HS-27A (cell line): Measurements from ENCODE around the gene TSPAN2.
"Not testable (repeated sequence)": the region's sequence is repeated elsewhere in the genome, so short reads cannot be mapped to it uniquely, and the experiment has no call there.

ENCODE experiments used
- DNase-seq: peaks from one replicate; pipeline ENCODE4 v3.0.0-alpha.2; 2012; ENCODE audit warnings: low read depth, missing footprints

The TSPAN2 gene

DNA sequence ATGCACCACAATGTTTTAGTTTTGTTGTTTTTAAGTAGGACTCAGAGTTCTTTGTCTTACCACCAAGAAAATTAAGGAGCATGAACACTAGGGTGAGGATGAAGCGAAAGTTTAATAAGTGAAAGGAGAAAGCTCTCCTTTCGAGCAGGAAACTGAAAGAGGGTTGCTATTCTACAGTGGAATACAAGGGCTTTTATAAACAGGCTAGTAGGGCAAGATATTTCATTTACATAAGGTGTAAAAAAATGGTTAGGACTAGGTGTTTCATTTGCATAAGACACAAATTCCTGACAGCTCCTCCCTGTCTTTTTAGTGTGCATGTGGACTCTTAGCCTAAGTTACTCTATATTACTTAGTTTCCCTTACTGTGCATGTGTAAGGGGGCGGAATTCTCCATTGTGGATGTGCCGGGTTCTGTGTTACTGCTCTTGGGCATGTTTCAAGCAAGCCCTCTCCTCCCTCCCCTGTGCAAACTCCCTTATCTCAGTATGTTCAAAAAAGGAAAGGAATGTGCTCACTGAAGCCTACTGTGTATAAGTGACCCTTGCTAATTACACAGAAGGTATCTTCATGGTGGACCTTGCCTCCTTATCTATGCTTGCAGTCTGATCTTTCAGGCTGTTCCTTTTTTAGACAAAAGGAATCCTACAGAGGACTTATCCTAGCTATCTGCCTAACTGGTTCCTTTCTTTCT lies 52.3 kb downstream of the TSPAN2 start:
- no peak for DNase-seq

DNA sequence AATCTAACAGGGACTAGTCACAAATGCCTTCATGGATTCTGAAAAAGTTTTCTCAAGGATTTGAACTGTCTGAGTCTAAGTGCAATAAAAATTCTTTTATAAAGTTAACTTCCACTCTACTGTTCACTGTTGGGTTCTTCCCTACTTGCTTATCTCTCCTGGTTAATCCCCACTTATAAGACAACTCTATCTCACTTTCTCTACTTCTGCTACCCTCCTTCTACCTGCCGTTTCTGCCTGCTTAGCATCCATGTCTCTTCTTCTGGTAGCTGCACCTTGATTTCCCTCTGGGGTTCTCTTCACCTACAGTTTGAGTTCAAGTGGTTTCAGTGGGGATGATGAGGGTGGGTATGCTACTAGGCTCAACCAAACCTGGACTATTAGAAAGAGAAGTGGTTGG lies 53.7 kb downstream of the TSPAN2 start:
- no peak for DNase-seq

DNA sequence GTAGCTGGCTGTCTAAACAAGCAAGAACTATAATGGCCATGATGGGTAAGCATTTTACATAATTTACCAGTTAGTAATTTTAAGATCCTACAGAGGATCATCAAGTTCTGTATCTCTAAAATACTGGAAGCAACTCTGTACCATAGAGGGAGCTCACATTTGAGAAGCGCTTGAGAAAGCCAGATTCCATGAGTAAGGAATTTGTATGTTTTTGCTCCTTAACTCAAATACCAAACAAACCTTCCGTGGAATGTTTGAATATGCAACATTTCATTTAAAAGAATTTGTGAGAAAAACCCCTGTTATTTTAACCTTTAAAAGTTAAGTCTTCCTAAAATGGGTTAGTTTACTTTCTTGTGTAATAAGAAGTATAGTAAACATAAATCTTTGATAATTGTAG lies 57.7 kb downstream of the TSPAN2 start:
- no peak for DNase-seq

DNA sequence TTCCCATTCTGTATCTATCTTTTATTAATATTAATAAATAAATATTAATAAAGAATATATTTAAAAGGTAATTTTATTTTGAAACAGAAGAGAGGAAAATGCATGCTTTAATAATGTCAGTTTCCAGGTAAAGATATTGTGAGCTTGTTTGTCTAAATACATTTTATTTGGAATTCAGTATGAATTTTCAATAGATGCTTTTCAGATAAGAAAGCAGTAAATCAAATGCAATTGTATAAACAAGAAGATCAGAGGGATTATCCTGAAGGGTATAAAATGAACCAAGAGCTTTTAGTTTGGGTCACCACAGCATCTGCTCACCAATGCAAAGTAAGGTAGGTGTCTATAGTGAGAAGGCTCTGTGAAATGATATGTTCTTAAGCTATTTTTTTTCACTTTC lies 59.8 kb downstream of the TSPAN2 start, which contains the start of gene TSHB:
Gene TSHB, plus strand, starts transcription at position 301 of the 400 bp plus-strand sequence. CDS start 3,537 bp downstream, outside the sequence.
- DNase-seq: no peak

DNA sequence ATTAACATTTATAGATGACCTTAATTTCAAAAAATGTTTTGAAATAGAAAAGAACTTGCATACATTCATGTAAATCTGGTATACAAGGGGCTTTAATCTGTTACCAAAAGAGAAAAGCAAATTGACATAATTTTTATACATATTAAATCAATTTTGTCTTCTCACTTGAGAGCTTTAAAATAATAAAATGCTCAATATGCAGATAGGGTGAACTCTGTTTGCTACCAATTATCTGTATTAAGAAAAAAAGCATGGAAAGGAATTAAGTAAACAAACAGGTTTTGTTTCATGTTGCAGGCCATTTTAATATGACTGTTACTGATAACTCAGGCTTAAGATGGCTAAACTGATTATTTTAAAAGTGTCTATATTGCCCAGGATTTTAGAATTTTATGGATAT lies 65.7 kb downstream of the TSPAN2 start:
- DNase-seq: no peak

DNA sequence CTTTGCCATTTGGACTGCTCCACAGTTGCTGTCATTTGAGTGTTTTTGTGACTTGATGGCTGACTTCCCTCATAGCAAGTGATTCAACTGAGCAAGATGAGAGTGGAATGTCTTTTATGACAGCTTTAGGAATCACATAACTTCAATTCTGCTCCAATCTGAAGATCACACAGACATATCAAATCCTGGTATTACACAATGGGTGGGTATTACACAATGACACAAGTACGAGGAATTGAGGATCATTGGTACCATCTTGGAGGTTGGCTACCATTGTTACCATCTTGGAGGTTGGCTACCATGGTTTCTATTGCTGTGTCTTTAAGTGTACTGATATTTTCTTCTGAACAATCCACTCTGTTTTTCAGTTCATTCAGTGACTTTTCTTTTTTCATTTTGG lies 68.2 kb downstream of the TSPAN2 start:
- DNase-seq: no peak

DNA sequence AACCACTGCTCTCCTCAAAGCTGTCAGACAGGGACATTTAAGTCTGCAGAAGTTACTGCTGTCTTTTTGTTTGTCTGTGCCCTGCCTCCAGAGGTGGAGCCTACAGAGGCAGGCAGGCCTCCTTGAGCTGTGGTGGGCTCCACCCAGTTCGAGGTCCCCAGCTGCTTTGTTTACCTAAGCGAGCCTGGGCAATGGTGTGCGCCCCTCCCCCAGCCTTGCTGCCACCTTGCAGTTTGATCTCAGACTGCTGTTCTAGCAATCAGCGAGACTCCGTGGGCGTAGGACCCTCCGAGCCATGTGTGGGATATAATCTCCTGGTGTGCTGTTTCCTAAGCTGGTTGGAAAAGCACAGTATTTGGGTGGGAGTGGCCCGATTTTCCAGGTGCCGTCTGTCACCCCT lies 69.8 kb downstream of the TSPAN2 start:
- DNase-seq: not testable (repeated sequence)

DNA sequence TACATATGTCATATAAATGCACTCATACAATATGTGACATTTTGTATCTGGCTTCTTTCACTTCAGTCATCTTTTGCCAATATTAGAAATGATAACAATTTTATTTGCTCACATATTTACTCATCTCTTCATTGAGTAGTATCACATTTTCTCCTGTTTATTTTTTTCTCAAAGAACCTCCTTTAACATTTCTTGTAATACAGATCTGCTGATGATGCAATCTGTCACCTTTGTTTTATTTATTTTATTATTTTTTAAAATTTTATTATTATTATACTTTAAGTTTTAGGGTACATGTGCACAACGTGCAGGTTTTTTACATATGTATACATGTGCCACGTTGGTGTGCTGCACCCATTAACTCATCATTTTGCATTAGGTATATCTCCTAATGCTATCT lies 75.5 kb downstream of the TSPAN2 start:
- DNase-seq: no peak

DNA sequence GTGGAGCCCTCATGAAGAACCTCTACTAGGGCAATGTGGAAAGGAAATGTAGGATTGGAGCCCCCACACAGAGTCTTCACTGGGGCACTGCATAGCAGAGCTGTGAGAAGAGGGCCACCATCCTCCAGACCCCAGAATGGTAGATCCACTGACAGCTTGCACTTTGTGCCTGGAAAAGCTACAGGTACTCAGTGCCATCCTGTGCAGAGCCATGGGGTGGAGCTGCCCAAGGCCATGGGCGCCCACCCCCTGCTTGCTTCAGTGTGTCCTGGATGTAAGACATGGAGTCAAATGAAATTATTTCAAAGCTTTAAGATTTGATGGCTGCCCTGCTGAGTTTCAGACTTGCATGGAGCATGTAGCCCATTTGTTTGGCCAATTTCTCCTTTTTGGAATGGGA lies 76.9 kb downstream of the TSPAN2 start:
- DNase-seq: no peak

DNA sequence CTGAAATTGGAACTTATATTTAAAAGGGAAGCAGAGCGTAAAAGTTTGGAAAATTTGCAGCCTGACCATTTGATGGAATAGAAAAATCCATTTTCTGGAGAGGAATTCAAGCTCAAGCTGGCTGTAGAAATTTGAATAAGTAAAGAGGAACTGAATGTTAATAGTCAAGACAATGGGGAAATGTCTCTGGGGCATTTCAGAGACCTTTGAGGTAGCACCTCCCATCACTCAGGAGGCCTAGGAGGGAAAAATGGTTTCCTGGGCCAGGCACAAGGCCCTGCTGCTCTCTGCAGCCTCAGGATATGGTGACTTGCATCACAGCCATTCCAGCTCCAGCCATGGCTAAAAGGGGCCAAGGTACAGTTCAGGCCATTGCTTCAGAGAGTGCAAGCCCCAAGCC lies 77.3 kb downstream of the TSPAN2 start:
- no peak for DNase-seq

DNA sequence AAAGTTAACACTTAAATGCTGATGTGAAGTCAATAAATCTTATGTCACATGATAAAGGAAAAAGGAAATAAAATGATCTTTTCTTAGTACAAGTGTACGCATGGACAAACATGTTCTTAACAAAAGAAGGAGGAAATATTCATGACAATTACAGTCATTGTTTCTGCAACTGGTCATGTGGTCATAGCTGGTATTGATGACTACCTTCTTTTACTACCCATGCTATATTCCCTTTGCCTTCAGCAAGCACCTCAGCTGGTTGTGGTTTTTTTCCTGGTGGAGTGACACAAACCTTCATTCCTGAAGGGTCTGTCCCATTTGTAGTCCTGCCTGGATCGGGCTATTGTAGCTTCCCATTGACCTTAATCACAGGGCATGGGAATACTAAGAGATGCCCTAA lies 83.1 kb downstream of the TSPAN2 start:
- DNase-seq: no peak
